HG03039 (cell line): ENCODE data around the gene CSAD.

Experiments
- ATAC-seq: cut with Tn5 transposase; IDR thresholded peaks from one replicate; pipeline ENCODE4 v1.9.1; 2021; ENCODE audit warnings: mild to moderate bottlenecking, moderate library complexity; ENCODE audit not compliant: unreplicated experiment

Gene CSAD, protein sequence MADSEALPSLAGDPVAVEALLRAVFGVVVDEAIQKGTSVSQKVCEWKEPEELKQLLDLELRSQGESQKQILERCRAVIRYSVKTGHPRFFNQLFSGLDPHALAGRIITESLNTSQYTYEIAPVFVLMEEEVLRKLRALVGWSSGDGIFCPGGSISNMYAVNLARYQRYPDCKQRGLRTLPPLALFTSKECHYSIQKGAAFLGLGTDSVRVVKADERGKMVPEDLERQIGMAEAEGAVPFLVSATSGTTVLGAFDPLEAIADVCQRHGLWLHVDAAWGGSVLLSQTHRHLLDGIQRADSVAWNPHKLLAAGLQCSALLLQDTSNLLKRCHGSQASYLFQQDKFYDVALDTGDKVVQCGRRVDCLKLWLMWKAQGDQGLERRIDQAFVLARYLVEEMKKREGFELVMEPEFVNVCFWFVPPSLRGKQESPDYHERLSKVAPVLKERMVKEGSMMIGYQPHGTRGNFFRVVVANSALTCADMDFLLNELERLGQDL

DNA sequence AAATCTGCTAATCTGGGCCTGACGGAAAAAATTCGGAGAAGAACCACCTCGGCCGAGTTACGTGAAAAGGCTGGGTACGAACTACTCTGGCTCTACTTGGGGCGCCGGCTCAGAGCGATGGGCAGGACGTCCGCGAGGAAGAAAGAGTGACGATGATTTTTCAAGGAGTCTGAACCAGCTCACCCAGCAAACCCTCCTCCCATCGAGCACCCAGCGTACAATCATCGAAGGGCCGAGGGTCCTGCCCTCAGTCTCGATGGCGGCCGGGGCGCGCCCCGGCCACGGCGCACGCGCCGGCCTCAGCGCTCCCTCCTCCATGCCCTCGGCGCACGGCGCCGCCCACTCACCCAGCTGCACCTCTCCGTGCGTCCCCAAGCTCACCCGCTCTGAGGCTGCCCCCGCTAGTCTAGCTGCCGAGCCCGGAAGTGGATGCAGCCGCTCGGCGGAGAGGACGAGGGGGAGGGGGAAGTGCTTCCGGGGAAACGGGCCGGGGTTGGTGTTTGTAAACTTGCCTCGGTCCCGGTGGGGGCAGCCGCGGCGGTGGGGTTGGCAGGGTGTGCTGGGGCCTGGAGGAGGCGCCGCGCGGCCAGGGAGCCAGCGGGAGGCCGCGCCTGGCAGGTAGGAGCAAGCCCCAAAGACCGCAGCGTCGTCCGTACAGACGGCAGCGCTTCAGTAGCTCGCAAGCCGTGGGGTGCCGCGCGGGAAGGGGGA lies at the start of gene CSAD, which contains the start of gene ZNF740:
Gene CSAD, minus strand, starts transcription at position 706 of the 711 bp plus-strand sequence. CDS start 7,455 bp downstream, outside the sequence.
Gene ZNF740, plus strand, starts transcription at position 503 of the 711 bp plus-strand sequence. CDS start 1,262 bp downstream, outside the sequence.
- ATAC-seq = peak; percentile 88

DNA sequence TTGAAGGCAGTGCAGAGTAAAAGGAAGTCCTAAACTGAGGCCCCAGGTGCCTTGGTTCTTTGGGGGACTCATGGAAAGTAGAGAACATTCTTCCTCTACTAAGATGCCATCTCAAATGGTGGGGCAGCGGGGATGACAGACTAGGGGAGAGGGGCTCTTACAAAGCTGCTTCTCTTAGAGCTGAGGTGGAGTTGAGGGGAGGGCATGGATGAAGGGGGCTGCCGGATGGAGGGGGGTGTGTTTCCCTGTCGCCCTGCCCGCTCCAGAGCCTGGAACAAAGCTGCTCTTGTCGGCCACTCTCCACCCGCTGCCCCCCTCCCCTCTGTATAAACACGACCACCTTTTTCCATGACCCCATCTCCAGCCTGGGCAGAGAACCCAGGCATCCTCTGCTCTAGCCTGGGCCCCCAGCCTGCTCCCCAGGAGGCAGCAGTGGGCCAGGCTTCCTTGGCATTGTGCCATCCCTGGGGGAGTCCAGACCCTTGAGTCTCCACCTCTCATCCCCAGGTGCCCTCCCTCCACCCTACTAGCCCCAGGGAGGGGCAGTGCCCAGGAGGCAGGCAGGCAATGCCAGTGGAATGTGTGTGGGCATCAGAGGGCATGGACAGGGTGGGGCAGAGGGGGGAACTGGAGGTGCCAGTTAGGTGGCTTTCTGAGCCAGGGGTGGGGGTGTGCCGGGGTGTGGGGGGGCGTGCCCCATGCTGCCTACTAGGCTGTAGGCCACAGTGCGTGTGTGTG lies 49.6 kb upstream of the CSAD start:
- ATAC-seq = no peak

DNA sequence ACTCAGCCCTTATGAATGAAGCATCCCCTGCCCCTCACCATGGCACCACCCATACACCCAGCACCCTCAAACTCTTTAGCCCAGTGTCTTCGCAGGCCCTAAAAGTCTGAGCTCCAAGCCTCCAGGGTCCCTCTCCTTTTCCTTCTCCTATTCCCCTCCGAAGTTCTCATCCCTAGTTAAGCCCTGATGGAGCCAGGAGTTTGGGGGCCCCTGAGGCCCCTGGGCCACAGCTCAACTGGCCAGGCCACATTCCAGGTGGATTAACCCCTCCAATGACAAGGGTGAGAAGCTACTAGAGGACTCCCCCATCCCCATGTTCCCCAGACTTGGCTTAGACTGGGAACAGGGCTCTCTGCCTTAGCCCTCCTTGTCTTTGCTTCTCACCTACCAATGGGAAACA lies 48.7 kb upstream of the CSAD start:
- ATAC-seq = no peak

DNA sequence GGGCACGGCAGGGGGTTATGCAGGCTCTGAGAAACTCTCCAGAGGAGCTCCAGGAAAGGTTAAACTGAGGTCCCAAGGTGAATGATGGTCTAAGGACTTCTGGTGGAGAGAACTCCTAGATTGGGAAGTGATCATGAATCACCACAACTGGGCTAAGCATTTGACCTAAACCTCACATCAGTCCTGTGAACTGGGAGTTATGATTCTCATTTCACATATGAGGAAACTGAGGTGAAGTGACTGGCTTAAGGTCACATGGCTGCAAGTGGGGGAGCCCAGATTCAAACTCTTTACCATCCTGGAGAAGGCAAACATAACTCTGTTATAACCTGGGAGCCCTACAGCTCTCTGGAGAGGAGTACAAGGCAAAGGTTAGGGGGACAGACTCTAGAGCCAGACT lies 47.1 kb upstream of the CSAD start:
- ATAC-seq = no peak

DNA sequence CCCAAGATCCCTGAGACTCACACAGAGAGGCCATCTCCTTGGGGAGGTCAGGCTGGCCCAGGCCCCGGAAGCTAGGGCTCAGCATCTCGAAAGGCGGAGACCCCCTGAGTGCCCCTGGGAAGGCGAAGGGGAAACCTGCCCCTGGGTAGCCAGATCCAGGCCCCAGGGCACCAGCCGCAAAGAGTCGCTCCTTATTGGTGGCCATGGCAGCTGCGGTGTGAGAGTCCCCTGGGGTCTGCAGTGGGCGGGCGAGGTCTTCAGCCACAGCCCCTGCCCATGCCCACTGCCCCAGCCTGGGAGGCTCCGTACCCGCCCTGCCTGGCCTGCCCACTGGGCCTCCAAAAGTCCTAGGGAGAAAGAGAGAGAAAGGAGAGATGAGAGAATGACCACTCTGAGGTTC lies 46.6 kb upstream of the CSAD start:
- no peak for ATAC-seq

DNA sequence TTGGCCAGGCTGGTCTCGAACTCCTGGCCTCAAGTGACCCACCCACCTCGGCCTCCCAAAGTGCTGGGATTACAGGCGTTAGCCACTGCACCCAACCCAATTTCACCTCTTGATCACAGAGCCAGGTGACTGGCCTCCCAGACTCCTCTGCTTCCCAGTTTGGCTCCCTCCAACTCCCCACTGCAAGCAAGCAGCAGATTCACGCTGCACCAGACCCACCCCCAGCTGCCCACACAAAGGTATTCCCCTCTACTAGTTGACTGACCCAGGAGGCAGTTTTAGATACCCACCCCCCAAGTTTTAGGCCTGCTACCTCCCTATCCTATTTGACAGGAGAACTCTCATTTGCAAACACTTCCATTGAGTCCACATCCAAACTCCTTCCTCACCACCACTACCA lies 46.1 kb upstream of the CSAD start:
- ATAC-seq = no peak

DNA sequence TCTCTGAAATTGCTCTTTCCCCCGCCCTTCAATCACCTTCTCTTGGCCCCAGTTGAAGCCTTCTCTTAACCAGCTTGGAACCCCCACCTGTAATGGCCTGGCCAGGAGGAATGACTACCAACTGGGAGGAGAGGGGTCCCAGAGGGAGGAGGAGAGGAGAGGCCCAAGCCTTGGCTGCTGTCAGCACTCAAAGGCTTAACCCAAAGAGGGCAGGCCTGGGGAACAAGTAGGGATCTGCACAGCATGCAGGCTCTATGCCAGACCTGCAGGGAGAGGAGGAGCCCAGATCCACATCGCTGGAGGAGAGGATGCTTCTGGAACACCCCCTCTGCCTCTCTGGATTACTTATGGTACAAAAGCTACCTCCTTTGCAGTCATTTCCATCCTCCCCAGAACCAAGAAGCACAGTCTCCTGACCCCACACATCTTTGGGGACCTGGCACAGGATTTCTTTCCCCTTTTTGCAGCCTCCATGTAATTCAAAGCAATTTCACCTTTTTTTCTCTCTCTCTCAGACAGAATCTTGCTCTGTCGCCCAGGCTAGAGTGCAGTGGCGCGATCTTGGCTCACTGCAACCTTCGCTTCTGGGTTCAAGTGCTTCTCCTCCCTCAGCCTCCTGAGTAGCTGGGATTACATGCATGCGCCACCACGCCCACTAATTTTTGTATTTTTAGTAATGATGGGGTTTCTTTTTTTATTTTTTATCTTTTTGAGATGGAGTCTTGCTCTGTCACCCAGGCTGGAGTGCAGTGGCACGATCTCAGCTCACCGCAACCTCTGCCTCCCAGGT lies 45.1 kb upstream of the CSAD start:
- ATAC-seq = no peak

DNA sequence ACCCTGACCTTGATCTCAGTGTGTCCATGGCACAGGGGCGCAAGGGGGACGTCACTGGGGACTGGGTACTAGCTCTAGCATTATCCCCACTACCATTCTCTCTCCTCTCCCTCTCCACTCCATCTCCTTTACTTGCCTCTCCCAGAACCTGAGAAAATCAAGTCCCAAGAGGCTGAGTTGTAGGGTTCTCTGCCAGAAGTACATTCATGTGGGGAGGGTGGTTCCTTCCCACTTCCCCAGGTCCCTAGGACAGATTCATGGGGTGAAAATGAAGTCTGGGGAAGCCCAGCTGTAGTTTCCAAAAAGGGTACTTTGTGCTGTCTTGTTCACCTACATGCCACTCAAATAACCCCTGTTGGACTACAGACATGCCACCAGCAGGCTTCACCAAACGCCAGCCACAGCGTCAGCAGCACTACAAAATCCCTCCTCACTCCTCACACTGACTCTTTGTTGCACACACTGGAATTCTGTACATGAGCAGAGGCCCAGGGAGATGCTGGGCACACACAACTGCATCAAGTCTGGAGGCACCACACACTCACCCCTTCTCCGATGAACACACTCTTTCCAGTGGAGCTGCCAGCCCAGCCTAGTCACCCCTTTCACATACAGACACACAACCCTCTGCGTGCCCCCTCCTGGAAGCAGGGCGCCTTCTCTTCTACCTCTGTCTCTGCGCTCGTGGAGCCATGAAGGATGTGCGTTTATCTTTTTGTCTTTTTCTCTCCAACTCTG lies 44.3 kb upstream of the CSAD start:
- no peak for ATAC-seq

DNA sequence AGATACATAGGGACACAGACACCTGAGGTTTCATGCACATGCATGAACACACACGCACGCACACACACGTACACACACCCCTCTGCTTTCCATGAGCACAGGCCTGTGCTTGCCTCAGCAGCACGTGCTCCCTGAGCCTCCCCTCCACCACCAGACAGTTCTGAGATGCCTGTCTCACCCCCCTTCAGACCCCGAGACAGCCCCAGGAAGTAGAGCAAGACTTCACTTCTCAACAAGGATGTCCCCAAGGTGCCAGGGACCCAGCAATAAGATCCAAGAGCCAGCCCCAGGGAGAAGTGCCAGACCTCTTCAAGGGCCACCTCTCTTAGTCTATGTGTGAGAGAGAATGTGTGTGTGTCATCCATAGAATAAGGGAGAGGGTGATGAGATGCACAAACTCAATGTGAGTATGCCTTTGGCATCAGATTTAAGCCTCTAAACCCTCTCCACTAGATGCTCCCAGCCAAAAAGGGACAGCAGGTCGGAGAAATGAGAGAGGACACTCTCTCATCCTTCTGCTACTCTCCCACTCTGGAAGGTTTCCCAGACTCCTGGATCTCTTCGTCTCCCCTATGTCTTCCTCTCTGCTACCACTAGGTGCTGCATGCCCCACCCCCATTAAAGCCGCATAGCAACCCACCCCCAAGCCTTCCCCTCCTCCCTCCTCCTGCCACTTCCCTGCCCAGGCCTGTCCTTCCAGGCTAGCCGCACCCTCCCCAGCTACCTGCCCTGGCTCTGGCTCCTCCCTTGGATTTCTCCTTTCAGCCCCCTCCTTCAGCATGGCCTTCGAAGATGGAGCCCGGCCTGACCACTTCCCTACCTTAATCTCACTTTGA lies 43.6 kb upstream of the CSAD start:
- ATAC-seq = no peak

DNA sequence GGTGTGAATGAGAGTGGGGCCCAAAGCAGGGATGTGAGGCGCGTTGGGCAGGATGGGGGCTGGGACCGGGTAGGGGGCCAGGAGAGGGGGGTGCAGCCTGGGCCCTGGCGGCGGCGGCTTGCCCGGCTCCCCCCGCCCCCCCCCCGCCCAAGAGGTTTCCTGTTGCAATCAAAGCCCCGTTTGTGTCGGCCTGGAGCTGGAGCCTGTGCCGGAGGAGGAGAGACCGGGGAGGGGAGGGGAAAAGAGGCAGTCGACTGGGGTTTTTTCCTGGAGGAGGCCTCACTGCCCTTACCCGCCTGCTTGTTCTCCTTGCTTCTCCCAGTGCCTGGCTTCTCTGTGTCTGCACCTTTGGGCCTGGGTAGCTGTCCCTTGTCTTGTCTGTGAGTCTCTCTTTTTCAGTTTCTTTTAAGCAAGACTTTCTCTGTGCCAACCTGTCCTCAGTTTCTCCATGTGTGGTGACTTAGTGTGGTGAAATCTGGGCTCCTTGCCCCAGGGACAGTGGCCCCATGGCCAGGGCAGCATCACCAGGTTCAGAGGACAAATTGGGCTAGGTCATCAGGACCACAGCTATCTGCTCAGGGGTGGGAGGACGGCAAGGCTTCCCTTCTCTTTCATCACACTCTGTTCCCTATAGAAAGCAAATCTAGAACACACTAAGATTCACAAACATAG lies 42.8 kb upstream of the CSAD start:
- ATAC-seq = no peak

DNA sequence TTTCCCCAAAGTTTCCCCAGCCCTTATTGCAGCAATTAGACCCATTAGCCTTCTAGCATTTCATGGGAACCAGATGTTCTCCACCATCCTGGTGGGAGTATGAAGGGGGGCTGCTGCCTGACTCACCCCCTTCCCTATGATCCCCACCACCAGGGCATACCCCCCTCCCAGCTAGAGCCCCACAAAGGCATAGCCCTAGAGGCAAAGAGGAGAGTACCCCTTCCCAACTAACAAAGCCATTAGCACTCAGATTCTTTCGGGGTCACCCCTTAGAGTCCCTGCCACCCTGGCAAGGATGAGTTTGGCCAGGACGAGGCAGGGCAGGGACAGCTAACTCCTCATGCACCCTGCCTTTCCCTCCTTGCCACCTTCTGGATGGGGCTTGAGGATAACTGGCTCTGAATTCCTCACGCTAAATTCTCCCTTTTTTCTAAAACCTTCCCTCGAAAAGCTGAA lies 42.1 kb upstream of the CSAD start:
- no peak for ATAC-seq

DNA sequence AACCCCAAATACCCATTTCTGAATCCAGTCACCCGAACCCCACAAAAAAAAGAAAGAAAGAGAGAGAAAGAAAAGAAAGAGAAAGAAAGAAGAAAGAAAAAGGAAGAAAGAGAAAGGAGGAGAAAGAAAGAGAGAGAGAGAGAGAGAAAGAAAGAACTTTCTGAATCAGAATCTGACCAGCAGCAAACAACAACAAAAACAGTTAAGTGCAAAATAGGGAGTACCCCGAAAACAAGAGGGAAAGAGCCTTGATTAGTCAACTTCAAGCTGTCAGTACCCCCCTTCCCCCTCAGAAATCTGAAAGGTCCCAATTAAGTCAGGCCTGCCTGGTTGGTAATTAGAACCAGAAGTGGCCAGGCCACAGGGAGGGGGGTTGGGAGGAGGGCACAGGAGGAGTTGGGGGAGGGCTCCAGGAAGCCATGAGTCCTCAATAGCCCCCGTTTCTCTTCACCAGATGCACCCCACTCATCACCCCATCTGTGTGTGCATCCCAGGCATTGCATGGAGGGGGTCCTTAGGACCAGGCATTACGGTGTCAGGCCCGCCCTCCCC lies 41.5 kb upstream of the CSAD start:
- ATAC-seq = no peak

DNA sequence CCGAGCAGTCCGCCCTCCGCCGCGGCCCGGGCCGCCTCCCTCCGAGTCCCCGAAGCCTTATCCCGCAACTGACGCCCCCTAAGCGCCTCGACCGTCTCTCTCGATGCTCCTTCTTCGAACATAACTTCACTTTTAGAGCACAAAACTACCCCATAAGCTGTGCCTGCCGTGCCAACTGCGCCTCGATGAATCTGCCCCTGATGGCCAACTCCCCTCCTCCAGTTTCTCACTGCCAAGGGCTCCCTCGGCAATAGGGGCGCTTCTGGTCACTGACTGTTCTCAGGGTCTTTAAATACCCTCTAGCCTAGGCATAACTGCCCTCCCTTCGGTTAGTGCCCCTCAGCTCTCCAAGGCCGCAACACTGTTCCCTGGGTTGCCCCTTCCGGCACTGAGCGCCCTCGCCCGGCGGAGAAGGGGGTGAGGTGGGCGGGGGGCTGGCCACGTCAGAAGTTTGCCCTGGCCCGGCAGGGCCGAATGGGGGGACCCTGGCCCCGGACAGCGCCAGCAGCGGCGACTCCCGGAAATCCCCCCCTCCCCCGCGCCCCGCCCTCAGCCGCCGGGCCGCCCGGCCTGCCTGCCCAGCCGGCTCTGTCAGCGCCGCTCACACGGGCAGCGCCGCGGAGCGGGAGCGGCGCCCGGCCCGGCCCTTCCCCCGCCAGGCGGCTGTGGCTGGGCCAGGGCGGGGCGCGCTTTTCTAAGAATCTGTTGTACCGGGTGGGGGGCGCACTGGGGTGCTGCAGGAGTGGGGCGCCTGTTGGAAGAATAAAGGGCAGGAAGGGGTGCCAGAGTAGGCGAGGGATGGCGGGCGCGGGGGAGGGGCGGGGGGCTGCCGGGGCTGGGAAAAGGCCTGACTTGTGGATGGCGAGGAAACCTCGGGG lies 40.7 kb upstream of the CSAD start:
- ATAC-seq = peak; percentile 20

DNA sequence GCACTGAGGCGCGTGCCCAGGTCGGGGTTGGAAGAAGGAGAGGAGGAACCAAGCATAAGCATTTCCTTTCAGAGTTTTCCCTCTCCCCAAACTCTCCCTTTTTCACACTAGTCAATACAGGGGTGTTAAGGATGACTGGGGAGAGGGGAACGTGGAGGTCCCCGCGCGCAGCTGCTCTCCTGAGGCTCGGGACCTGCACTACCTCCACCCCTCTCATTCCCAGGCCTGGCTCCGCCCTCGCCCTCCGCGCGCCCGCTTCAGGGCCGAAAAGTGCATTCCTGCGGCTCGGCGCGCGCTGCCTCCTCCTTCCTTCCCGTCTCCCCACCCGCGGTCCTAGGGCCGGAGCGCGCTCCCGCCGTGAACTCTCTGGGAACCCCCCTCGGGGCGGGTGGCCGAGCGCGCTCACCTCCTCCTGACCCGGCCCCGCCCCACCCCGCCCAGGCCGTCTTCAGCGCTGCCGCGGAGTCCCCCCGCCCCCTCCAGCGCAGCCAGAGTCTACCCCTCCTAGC lies 40.0 kb upstream of the CSAD start:
- ATAC-seq = peak; percentile 47

DNA sequence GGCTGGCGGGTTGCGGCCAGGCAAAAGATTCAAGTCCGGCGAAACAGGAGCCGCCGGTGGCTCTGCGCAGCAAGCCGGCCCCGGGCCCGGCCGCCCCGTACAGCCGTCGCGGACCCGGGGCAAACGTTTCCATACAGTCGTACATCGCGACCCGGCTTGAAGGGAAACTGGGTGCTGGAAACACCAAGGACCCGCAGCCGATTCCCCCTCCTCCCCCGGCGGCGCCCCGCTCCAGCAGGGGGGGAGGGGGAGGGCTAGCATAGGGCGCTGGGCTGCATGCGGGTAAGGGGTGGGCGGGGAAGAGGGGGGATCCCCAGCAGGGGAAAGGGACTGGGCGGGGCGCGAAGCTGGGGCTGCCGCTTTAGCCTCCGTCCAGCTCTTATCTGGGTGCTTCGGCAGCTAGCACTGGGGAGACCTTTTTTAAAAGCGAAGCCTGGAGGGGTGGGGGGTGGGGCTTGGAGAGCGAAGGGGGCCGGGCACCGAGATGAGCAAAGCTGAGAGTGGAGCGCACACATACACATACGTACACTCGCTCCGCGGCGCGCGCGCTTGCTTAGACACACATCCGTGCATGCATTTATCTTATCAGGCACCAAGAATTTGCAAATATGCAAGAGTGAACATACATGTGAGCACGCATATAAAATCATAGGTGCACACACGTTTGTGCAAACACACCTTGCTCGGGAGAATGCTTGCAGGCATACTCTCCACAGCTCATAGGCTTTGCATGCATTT lies 39.4 kb upstream of the CSAD start:
- peak; percentile 27 for ATAC-seq

DNA sequence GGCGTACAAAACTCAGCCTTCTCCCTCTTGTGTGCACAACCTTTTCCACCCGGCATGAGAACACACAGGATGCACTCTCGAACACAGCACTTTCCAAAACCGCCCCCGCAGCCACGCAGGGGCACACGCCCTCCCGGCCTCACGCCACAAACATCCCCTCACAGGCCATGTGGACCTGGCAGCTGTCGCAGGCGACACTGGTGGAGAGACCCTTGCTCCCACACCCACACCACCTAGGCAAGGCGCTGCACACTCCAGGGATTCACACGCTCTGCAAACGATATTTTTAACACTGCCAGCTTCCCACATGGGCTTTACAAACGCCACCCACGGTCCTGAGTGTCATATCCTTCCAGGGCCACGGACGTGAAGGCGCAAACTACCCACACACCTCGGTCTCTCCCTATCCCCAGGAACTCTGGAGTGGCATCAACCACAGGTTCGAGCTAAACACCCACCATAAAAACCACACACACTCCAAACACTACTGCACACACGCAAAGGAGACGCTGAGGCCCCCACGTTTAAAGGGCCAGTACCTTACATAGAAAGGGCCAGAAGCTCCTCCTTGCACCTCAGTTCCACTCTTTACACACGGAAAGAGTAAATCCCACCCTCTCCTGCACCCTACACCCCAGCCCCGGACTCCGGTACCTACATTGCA lies 38.7 kb upstream of the CSAD start:
- no peak for ATAC-seq
